KOPT-K1 (cell line): Measurements from ENCODE around the gene DNAJC15.

Experiments
- H3K27ac ChIP-seq: fragments of 200-600 bp; sonication (generic); 2 replicates; pipeline ENCODE4 v1.5.1; 2016; ENCODE audit warnings: antibody characterized with exemption, mild to moderate bottlenecking, low read depth, low read length; ENCODE audit not compliant: poor library complexity, severe bottlenecking
- H3K36me3 ChIP-seq: fragments of 200-600 bp; sonication (generic); 2 replicates; pipeline ENCODE4 v1.5.1; 2017; ENCODE audit warnings: antibody characterized with exemption, mild to moderate bottlenecking, low read length, moderate library complexity; ENCODE audit not compliant: insufficient read depth
- H3K9me3 ChIP-seq: fragments of 200-600 bp; sonication (generic); 2 replicates; pipeline ENCODE4 v1.5.1; 2017; ENCODE audit warnings: antibody characterized with exemption, low read length, mild to moderate bottlenecking; ENCODE audit not compliant: insufficient read depth, poor library complexity, severe bottlenecking

DNAJC15 gene

GRCh38 chr13:43129511-43130110 lies 106.2 kb downstream of the DNAJC15 start:
- H3K9me3 ChIP-seq, result no peaks in the 10 kb centered on the region
- no peaks in the 10 kb centered on the region for H3K36me3 ChIP-seq
- H3K27ac ChIP-seq, result no peak overlapping the region

- no peak overlapping the region for H3K27ac ChIP-seq
- no peaks in the 10 kb centered on the region for H3K36me3 ChIP-seq
- no peaks in the 10 kb centered on the region for H3K9me3 ChIP-seq
Observed at GRCh38 chr13:43132257-43132656, 108.9 kb downstream of the DNAJC15 start.

- no peaks in the 10 kb centered on the region for H3K9me3 ChIP-seq
- H3K36me3 ChIP-seq, result no peaks in the 10 kb centered on the region
- H3K27ac ChIP-seq, result no peak overlapping the region
Observed at GRCh38 chr13:43132911-43133310, 109.5 kb downstream of the DNAJC15 start.

GRCh38 chr13:43133792-43134191 lies 110.4 kb downstream of the DNAJC15 start:
- Histone ChIP-seq H3K36me3 (no peaks in the 10 kb centered on the region), H3K9me3 (no peaks in the 10 kb centered on the region), H3K27ac (no peak overlapping the region)

GRCh38 chr13:43134868-43135267 lies 111.5 kb downstream of the DNAJC15 start:
- H3K36me3 ChIP-seq, result no peaks in the 10 kb centered on the region
- H3K27ac ChIP-seq, result no peak overlapping the region
- H3K9me3 ChIP-seq, result no peaks in the 10 kb centered on the region

GRCh38 chr13:43135516-43135915 lies 112.1 kb downstream of the DNAJC15 start:
- Histone ChIP-seq H3K9me3 (no peaks in the 10 kb centered on the region), H3K27ac (no peak overlapping the region), H3K36me3 (no peaks in the 10 kb centered on the region)

GRCh38 chr13:43136920-43137575 lies 113.7 kb downstream of the DNAJC15 start:
- H3K9me3 ChIP-seq, result no peaks in the 10 kb centered on the region
- H3K27ac ChIP-seq, result no peak overlapping the region
- no peaks in the 10 kb centered on the region for H3K36me3 ChIP-seq

GRCh38 chr13:43139211-43139610 lies 115.8 kb downstream of the DNAJC15 start:
- H3K9me3 ChIP-seq, result no peaks in the 10 kb centered on the region
- H3K27ac ChIP-seq, result no peak overlapping the region
- no peaks in the 10 kb centered on the region for H3K36me3 ChIP-seq

- H3K27ac ChIP-seq, result no peak overlapping the region
- H3K36me3 ChIP-seq, result no peaks in the 10 kb centered on the region
- H3K9me3 ChIP-seq, result no peaks in the 10 kb centered on the region
Observed at GRCh38 chr13:43139921-43140320, 116.5 kb downstream of the DNAJC15 start.

GRCh38 chr13:43140985-43141384 lies 117.6 kb downstream of the DNAJC15 start:
- H3K27ac ChIP-seq, result no peak overlapping the region
- no peaks in the 10 kb centered on the region for H3K36me3 ChIP-seq
- no peaks in the 10 kb centered on the region for H3K9me3 ChIP-seq

- no peaks in the 10 kb centered on the region for H3K9me3 ChIP-seq
- H3K27ac ChIP-seq, result no peak overlapping the region
- H3K36me3 ChIP-seq, result no peaks in the 10 kb centered on the region
Observed at GRCh38 chr13:43141685-43142084, 118.3 kb downstream of the DNAJC15 start.

GRCh38 chr13:43143591-43143990 lies 120.2 kb downstream of the DNAJC15 start:
- Histone ChIP-seq H3K27ac (no peak overlapping the region), H3K9me3 (no peaks in the 10 kb centered on the region), H3K36me3 (no peaks in the 10 kb centered on the region)

GRCh38 chr13:43145534-43146196 lies 122.3 kb downstream of the DNAJC15 start:
- Histone ChIP-seq H3K36me3 (no peaks in the 10 kb centered on the region), H3K27ac (no peak overlapping the region), H3K9me3 (no peaks in the 10 kb centered on the region)

GRCh38 chr13:43146400-43146799 lies 123.0 kb downstream of the DNAJC15 start:
- H3K27ac ChIP-seq, result no peak overlapping the region
- no peaks in the 10 kb centered on the region for H3K36me3 ChIP-seq
- no peaks in the 10 kb centered on the region for H3K9me3 ChIP-seq

- Histone ChIP-seq H3K9me3 (no peaks in the 10 kb centered on the region), H3K27ac (no peak overlapping the region), H3K36me3 (no peaks in the 10 kb centered on the region)
Observed at GRCh38 chr13:43150369-43151207, 127.2 kb downstream of the DNAJC15 start.
